GM19372 (cell line): Measurements from ENCODE around the gene ADCY10.

Experiments used
- ATAC-seq: cut with Tn5 transposase; IDR thresholded peaks from one replicate; pipeline ENCODE4 v1.9.1; 2021; ENCODE audit warnings: mild to moderate bottlenecking, low read depth, moderate library complexity; ENCODE audit not compliant: unreplicated experiment

Gene ADCY10

DNA sequence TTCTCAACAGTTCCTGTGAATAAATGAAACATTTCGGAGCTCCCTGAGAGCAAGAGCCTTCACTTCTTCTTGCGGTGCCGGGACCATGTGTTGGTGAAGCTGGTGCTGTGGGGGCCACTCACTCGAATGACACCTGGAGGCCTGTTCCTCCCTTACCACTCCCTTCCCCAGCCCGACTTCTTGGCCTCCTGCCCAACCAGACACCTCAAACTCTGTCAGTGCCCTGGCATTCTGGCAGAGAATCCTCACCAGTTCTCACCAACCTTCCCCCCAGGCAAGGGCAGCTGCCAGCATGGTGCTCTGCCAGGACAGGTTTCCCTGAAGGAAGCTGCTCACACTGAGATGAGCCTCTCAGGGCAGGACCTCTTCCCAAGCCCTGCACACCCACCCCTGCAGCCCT, 123.8 kb downstream of the ADCY10 start:
- no peak for ATAC-seq

DNA sequence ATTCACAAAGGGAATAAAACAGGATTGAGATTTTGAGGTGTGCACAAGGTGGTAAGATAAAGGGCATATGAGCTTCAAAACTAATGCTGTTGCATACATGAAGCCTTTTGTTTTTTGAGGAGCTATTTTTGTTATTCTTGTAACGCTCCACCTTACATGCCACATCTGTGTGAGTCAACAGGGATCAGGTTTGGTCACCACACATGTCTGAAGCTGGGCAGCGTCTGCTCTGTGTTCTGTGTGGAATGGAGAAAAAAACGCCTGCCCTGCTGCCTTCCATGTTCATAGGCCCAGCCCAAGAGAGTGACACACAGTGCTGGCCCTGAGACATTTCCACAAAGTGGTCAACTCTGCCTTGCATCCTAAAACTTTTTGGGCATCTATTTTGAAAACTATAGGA, 124.4 kb downstream of the ADCY10 start:
- ATAC-seq = no peak

DNA sequence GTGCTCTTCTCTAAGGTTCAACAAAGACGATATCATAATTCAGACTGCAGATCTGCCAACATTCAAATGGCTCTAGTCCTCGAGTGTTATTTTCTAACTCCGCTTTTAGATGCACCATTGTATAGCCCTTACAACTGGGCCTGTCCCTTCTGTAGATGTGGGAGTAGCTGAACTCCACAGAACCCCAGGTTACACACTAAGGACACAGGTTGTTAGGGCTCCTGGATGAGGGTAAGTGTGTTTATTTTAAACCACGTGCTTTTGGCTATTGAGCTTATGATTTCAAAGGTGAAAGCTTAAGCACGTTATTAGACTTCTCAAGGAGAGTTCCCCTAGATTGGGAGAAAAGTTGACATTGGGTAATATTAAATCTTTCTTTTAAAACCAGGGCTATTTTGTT, 127.4 kb downstream of the ADCY10 start:
- ATAC-seq = no peak

DNA sequence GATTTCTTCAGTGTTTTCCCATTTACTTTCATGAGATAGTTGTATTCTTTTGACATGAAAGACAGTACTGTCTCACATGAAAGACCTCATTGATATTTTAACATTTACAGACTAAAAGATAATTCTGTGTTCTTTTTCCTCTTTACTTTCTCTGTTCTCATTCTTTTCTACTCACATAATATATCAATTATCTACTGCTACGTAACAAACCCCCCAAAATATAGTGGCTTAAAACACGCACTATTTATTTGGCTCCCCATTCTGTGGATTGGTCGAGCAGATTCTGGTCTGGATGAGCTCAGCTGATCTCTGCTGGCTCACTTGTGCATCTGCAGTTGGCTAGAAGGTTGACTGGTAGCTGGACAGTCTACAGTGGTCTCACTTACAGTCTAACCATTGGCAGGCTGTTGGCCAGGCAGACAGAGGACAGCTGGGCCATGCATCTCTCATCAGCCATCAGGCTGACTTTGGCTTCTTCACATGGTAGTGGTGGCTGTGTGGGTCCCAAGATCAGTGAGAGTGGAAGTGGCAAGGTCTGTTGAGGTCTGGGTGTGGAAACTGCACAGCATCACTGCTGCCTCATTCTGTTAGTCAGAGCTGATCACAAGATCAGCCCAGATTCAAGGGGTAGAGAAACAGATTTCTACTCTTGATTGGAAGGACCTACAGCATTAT, 128.9 kb downstream of the ADCY10 start:
- ATAC-seq = no peak

DNA sequence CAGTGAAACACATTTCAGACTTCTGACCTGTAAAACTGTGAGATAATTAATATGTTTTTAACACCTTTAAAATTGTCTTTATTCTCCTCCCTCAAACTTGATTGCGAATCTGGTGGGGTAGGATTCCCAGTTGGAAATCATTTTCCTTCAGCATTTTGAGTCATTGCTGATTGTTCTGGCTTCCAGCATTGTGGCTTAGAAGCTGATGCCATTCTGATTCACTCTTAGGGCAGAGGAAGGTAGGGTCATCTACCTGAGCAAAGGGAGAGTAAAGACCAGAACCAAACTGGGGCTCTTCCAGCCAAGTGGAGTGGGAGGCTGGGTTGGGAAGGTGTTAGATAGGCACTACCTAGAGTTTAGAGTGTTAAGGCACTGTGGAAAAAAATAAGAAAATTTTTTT, 131.0 kb downstream of the ADCY10 start:
- ATAC-seq = no peak

DNA sequence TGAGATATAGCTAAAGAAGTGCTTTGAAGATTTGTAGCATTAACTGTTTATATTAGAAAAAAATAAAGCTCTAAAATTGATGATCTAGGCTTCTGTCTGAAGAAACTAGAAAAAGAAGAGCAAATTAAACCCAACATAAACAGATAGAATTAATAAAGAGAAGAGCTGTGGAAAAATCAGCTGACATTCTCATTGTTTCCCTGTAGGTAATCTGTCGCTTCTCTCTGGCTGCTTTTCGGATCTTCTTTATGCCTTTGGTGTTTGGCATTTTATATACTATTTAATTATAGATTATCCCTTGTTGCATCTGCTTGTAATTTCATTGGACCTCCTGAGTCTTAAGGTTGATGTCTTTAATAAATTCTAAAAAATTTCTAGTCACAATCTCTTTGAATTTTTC, 132.4 kb downstream of the ADCY10 start:
- ATAC-seq = no peak

DNA sequence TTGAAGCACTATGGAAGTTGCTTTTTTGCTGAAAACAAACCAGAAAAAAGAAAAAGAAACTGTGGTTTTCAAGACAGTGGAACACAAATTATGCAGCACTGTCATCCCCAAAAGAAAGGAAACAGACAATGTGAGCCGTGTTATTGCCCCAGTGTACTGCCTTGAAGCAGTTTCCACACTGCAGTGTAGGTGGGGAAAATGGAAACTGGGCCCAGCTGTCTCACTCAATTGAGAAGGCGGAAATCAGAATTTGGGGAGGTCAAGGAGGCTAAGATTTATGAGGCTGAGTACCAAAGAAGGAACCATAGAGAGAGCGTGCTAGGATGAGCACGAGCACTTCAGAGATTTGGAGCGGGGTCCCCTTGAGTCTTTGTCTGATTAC, 136.7 kb downstream of the ADCY10 start:
- no peak for ATAC-seq

DNA sequence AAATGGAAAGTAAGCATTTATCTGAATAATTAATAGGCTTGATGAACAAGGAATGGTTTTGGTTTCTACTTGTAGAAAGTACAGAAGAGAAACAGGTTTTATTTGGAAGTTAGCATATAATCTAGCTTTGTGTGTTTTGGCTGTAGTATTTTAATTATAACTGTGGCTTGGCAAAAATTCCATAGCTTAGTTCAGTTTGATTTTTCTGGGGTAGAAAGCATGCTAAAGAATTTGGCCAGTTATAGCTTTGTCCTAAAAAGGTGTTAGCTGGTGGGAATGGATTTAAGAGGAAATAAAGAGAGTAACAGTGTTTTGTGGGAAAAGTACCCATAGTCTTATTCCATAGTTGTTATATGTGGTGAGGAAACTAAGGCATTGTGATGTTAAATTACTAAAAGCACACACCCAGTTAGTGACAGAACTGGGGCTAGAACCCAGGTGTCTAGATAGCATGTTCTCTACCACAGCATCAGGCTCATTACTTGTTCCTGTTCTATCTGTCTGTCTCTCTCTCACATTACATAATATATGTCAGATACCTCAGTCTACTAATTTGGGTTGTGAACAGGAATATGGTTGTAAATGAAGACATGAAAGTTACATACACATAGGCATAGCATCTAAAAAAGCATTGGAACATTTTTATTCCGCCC, 137.2 kb downstream of the ADCY10 start:
- ATAC-seq = no peak

DNA sequence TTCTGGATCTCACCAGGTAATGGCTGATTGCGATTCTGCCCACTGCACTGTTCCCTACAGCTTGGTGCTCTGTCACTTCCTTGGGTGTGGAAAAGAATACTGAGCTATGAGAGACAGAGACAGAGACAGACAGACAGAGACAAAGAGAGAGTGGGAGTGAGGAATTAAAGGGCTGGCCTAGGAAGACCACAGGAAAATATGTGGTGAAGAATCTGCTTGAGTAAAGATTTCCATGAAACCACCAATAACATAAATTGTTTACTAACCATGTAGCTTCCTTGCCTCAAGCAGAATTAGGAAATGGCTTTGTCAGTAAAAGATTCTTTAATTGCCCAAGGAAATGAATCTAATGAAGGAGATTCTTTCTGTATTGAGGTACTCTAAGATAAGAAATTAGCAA, 137.8 kb downstream of the ADCY10 start:
- no peak for ATAC-seq

DNA sequence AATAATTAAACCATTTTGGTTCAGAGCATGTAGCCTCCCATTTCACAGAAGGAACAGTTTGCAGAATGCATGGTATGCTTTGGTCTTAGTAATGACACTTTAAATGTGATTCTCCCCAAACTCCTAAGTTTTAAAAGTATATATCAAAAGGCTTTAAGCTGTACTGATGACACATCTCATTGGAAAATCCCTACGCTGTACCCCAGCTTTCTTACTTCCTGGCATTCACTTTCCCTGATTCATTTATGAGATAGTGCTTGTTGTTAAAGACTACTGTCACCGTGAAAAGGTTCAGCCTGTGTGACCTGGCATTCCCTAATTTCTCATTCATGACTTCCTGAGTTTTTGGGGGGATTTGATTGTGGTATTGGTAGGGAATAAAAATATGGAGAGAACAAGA, 138.8 kb downstream of the ADCY10 start:
- no peak for ATAC-seq

DNA sequence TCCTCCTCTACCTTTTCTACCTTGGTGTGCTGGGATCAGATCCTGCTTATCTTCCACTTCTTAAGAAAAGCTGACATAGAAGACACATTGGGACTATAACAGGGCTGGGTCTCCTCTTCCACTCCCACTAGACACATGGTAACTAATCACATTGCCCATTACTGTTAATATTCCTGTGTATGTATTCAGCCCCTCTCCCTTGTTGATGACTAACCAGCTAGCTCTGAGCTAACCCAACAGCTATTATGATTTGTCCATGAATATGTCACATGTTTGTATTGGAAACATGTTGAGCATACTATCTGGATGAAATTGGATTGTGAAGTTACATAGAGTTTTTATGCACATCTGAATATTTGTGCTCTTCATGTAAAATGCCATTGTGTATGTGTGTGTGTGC, 139.2 kb downstream of the ADCY10 start:
- no peak for ATAC-seq

DNA sequence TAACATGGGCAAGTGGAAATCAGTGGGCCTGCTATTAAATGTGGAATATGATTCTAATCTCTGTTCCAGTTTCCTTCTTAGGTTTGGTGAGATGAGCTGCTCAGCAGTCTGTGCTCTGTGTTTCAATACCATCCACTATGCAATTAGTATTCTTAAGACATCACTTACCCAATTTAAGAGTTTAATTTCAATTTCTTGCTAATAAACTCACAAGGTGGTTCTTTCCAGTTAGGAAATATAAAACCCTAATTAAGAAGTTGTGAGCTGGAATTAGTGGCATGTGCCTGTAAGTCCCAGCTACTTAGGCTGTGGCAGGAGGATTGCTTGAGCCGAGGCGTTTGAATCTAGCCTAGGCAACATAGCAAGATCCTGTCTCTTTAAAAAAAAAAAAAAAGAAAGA, 140.4 kb downstream of the ADCY10 start:
- ATAC-seq = no peak

DNA sequence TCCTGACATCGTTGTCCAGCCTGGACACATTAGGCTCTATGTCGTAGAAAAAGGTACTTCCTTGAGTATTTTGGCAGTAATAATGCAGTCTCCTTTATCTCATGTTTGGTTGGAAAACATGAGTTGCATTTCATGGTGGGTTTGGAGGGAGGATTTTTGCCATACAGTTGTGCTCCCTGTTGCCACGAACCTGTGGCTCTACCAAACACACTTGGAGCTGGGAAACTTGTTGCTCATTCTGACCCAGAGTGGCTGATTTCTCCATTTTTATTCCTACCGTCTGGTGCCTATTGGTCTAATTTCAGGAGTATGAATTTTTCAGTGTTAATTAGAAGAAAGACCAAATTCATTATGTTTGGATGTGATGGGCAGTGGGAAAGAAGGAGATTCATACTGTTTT, 141.5 kb downstream of the ADCY10 start:
- no peak for ATAC-seq

DNA sequence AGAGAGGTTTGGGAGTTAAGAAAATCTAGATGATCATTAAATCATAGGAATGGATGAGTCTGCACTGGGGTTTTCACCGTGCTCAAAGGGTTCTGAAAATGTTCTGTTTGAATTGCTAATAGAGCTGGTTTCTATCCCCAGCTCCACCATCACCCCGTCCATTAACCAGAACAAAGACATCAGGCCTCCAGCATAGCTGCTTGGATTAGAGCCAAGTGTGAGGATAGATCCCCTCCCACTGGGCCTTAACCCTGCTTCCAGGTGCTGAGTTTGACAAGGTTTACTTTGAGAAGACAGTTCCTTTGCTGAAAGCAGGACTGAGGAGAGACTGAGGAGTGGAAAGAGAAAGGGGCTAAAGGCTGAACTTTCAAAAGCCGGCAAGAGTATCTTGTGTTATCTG, 143.8 kb downstream of the ADCY10 start:
- ATAC-seq = no peak

DNA sequence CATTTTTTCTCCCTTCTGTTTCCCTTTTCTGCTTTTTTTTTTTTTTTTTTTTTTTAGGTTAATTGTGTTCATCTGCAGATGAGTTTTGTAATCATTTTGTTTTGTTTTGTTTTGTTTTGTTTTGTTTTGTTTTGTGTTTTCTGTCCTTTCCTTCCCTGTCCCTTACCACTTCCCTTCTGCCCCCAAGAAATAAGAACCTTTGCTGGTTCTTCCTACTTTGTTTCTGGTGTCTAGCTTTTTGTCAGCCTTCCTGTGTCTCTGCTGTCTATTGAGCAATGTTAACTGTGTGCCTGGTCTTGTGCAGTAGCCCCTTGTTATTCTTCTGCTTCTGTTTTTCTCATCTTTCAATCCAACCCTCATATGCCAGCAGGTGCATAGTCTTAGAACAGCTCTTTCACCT, 146.2 kb downstream of the ADCY10 start:
- ATAC-seq = no peak

DNA sequence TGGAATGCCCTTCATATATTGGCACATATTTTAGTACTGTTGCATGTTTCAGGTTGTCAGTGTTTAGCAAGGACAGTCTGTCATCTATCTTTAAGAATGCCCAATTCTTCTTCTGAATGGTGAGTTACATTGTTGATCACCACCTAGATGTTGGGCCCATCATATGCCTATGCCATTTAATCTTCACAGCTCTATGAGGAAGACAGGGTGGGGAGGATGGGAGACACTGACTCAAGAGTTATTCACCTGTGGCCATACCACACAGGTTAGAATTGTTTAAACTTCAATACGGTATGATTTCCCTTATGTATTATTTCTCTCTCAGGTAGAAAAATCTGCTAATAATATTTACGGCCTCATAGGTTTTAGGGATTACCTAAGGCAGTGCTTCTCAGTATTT, 147.4 kb downstream of the ADCY10 start:
- ATAC-seq = no peak

DNA sequence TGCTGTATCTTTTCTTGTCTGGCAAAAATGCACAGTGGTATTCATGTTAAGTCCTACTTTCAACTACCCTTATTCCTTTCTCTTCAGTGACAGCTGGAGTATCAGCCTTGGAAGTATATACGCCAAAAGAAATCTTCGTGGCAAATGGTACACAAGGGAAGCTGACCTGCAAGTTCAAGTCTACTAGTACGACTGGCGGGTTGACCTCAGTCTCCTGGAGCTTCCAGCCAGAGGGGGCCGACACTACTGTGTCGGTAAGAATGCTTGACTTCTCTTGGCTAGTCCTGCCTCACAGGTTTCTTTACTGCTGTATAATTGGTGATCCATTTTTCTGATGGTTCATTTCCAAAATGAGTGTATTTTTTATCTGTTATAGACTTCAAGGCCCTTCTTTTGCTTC, 148.4 kb downstream of the ADCY10 start:
- no peak for ATAC-seq

DNA sequence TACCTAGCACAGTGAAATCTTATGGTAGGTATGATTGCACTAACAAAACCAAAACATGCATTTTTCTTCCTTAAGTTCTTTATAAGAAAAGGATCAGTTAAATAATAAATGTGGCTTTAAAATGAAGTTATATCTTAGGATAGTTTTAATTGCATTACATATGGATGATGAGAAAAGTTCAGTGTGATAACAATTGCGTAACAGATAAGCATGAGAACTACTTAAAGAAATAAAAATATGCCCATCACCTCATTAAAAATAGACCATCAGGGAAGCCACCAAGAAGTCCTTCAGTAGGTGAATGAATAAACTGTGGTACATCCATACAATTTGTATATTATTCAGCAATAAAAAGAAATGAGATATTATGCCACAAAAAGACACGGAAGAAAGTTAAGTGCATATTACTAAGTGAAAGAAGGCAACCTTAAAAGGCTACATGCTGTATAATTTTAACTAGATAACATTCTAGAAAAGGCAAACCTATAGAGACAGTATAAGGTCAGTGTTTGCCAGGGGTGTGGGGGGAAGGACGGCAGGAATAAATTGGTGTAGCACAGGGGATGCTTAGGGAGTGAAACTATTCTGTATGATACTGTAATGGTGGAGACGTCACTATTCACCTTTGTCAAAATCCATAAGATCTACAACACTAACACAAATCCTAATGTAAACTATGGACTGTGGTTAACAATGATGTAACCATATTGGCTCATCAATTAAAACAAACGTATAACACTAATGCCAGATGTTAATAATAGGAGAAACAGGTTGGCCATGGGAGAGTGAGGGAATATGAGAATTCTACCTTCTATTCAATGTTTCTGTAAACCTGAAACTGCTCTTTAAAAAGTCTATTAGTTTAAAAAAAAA, 149.2 kb downstream of the ADCY10 start:
- ATAC-seq = no peak

DNA sequence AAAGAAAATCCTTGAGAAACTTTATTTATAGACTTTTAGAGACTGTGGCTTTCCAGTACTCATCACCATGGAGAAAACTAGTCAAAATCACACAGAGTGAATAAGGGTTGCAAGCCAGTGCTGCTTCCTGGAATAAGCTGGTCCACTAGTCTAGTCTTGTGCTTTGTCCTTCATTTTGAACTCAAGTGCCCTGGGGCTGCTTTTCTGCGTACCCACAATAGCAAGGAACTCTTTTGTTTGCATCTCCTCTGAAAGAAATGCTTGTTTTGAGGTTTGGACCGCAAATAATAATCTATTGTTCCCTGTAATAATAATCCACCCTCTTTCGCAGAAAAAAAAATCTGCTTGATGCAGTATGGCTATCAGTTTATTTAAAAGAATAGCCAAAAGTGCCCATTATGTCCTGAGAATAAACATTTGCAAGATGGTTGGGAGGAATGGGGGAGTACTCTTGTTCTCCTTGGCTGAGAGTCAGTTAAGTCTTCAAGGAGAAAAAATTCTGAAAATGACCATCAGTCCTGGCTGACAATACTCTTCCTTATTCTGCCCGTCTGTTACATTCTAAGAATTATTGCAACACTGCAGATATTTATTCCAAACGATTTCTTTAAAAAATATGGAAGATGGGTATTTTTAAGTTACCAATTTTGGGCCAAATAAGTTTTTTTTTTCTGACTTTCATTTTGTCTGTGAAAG, 150.3 kb downstream of the ADCY10 start:
- no peak for ATAC-seq

DNA sequence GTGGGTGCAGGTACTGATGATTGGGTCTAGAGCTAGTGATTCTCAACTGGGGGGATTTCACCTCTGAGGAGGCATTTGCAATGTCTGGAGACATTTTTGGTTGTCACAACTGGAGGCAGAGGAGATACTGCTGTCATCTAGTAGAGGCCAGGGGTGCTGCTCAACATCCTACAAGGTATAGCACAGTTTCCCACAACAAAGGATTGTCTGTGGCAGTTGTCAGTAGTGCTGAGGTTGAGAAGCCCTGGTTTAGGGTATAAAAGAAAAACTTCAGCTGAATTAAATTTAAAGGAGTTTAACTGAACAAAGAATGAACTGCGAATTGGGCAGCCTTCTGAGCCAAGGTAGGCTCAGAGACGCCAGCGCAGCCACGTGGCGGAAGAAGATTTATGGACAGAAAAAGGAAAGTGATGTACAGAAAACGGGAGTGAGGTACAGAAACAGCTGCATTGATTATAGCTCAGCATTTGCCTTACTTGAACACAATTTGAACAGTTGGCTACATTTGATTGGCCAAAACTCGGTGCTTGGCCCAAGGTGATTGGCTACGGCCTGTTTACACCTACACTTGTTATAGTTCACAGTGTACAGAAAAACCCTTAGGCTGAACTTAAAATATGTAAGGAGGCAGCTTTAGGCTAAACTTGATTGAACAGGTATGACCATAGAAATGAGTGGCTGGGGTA, 151.7 kb downstream of the ADCY10 start:
- ATAC-seq = no peak

DNA sequence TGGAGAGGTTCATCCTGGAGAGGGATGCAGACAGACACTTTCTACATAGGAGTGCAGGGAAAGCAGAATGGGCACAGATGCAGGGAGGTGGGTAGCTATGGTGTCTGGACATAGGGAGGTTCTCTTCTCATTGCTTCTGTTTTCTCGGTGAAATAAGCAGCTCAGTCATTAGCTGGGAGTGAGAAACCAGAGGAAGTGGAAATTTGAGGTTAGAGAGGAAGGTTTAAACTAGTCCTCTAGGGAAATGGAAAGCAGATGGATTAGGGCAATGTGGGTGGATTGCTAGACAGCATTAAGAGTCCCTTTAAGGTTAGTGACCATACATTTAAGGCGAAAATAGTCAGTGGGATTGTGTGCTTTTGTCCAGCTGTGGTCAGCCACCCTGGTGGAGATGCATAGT, 152.5 kb downstream of the ADCY10 start:
- no peak for ATAC-seq
